Uterus (tissue), 2 donors: Measurements from ENCODE around the gene SAMD4A.

Source experiments
- POLR2A ChIP-seq, 2 donors: fragments of 450-650 bp; IDR thresholded peaks; one replicate each; pipeline ENCODE4 v1.6.1; 2016; ENCODE audit warnings: antibody characterized with exemption in 2 of 2, mild to moderate bottlenecking in 1 of 2, moderate library complexity in 1 of 2
- TF ChIP-seq, protein P1 (sequence below), 4 experiments: fragments of 200-600 bp in 2 of 4; fragments of 450-650 bp in 2 of 4; sonication (generic) in 2 of 4; IDR thresholded peaks; one replicate each; pipeline ENCODE4 v1.5.1; 2016 to 2019; ENCODE audit warnings: antibody characterized with exemption in 4 of 4, mild to moderate bottlenecking in 2 of 4, moderate library complexity in 1 of 4

DNA sequence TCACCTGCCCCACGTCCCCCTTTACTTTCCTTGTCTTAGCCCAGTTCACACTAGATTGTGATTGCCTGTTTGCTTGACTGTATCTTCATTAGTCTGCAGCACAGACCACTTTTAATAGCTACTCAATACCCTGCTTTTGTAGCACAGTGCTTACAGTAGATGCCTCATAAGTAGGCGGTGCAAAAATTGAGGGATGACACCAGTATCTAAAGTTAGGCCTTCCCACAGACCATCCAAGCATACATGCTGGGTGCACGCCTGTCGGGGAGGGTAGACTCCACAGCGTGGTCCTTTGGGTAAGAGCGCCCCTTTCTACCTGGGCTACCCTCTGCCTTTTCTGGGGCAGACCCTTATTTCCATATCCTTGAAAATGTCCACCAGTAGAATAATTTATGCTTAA, 194.9 kb downstream of the SAMD4A start:
- no peak for TF ChIP-seq POLR2A (IDR thresholded peaks at IDR 0.05)
- TF ChIP-seq, protein P1, sequence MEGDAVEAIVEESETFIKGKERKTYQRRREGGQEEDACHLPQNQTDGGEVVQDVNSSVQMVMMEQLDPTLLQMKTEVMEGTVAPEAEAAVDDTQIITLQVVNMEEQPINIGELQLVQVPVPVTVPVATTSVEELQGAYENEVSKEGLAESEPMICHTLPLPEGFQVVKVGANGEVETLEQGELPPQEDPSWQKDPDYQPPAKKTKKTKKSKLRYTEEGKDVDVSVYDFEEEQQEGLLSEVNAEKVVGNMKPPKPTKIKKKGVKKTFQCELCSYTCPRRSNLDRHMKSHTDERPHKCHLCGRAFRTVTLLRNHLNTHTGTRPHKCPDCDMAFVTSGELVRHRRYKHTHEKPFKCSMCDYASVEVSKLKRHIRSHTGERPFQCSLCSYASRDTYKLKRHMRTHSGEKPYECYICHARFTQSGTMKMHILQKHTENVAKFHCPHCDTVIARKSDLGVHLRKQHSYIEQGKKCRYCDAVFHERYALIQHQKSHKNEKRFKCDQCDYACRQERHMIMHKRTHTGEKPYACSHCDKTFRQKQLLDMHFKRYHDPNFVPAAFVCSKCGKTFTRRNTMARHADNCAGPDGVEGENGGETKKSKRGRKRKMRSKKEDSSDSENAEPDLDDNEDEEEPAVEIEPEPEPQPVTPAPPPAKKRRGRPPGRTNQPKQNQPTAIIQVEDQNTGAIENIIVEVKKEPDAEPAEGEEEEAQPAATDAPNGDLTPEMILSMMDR (IDR thresholded peaks at IDR 0.05) = no peak
